ENCODE measurements around the gene DDX10.

The DDX10 gene

GRCh38 chr11:108875134-108875533 is 210.3 kb downstream of the DDX10 start:
- no peaks in the 10 kb centered on the region for H3K9me3 Mint-ChIP-seq
- no peaks in the 10 kb centered on the region for H3K27me3 Mint-ChIP-seq
- ATAC-seq (ENCODE audit: low read depth) (no peak), DNase-seq (ENCODE audit: low spot score in 2 of 2) (no peak)
- no peaks in the 10 kb centered on the region for H3K36me3 Mint-ChIP-seq
- H3K4me3 Mint-ChIP-seq: no peak overlapping the region
- no peaks in the 10 kb centered on the region for H3K4me1 Mint-ChIP-seq
- H3K27ac Mint-ChIP-seq: no peak overlapping the region

- H3K9me3 Mint-ChIP-seq: no peaks in the 10 kb centered on the region
- H3K27me3 Mint-ChIP-seq: no peaks in the 10 kb centered on the region
- no peak overlapping the region for H3K4me3 Mint-ChIP-seq
- ATAC-seq (ENCODE audit: low read depth) (no peak), DNase-seq (ENCODE audit: low spot score in 2 of 2) (no peak)
- no peak overlapping the region for H3K27ac Mint-ChIP-seq
- H3K4me1 Mint-ChIP-seq: peaks cover 5% of the 10 kb centered on the region
- no peaks in the 10 kb centered on the region for H3K36me3 Mint-ChIP-seq
Measured at GRCh38 chr11:108877178-108877577, 212.3 kb downstream of the DDX10 start.

DNA sequence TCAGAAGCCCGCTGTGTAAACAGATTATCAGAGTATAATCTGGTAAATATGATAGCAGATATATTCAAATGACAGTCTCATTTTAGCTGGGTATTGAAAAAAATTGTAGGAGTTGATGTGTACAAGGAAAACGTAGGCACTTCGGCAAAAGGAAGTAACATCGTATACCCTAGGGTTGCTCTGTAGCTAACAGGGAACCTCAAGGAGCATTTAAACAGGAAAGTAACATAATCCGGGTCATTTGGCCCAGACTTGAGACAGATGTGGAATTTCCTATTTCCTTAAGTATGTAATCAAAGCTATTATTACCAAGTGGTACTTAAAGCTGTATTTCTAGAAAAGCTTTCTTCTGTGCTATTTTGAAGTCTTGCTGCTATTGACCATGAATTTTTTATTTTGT is 215.6 kb downstream of the DDX10 start:
- DNase-seq (ENCODE audit: low spot score in 2 of 2) (no peak), ATAC-seq (ENCODE audit: low read depth) (no peak)
- Mint-ChIP-seq H3K9me3 (no peaks in the 10 kb centered on the region), H3K4me1 (peaks cover 5% of the 10 kb centered on the region), H3K27me3 (no peaks in the 10 kb centered on the region), H3K36me3 (no peaks in the 10 kb centered on the region), H3K4me3 (no peak overlapping the region), H3K27ac (no peak overlapping the region)

DNA sequence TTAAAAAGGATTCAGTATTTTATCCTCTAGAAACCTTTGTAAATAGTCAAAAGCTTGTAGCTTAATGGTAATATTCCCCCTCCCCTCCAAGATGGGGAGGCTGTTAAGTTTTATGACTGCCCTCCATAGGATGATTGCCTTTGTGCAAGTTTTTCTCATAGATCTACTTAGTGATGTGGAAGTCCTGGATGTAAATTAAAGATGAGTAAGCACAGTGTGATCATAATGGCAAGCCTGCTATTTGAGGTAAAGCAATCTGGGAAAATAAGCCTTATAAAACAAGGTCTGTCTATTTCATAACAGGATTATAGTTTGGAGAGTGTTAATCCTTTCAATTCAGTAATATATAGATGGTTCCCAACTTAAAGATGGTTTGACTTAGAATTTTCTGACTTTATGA is 216.3 kb downstream of the DDX10 start:
- Mint-ChIP-seq H3K4me3 (no peak overlapping the region), H3K36me3 (no peaks in the 10 kb centered on the region), H3K27me3 (no peaks in the 10 kb centered on the region), H3K4me1 (peaks cover 5% of the 10 kb centered on the region), H3K27ac (no peak overlapping the region), H3K9me3 (no peaks in the 10 kb centered on the region)
- ATAC-seq (ENCODE audit: low read depth) (no peak), DNase-seq (ENCODE audit: low spot score in 2 of 2) (no peak)

DNA sequence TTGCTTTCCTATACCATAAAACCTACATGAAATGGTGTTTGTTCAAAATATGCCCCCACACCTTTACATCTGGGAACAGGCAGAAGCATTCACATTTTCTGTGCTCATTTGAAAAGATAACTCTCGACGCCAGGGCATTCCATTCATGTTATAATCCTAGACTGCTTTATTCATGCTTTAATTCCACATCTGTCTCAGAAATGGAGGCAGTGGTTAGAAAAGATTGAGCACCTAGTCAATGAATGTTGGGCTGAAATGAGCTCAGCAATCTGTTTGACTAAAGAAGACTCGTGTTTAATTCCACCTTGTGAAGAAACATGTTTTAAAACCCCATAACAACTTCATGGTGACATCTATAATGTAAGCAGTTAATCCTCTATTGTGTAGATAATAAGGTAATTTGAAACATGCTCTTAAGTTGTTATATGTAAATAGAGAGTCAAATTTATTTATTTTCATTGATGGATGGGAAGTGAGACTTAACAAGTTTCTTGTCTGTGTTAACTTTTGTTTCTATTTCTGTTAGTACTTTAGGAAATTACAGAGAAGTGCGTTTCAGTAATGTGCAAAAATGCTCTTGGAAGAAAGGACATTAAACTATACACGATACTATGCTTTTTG is 217.5 kb downstream of the DDX10 start:
- DNase-seq (ENCODE audit: low spot score in 2 of 2): no peak
- no peaks in the 10 kb centered on the region for H3K27me3 Mint-ChIP-seq
- peaks cover 1% of the 10 kb centered on the region for H3K36me3 Mint-ChIP-seq
- ATAC-seq (ENCODE audit: low read depth): no peak
- H3K9me3 Mint-ChIP-seq: no peaks in the 10 kb centered on the region
- H3K27ac Mint-ChIP-seq: no peak overlapping the region
- peaks cover 5% of the 10 kb centered on the region for H3K4me1 Mint-ChIP-seq
- no peak overlapping the region for H3K4me3 Mint-ChIP-seq

GRCh38 chr11:108886005-108886659 is 221.3 kb downstream of the DDX10 start:
- Mint-ChIP-seq H3K9me3 (no peaks in the 10 kb centered on the region), H3K27ac (no peak overlapping the region), H3K27me3 (no peaks in the 10 kb centered on the region), H3K4me1 (peaks cover 4% of the 10 kb centered on the region), H3K36me3 (peaks cover 1% of the 10 kb centered on the region), H3K4me3 (no peak overlapping the region)
- ATAC-seq (ENCODE audit: low read depth): no peak
- no peak for DNase-seq (ENCODE audit: low spot score in 2 of 2)

- H3K4me3 Mint-ChIP-seq: no peak overlapping the region
- H3K27ac Mint-ChIP-seq: no peak overlapping the region
- H3K9me3 Mint-ChIP-seq: no peaks in the 10 kb centered on the region
- no peaks in the 10 kb centered on the region for H3K27me3 Mint-ChIP-seq
- ATAC-seq (ENCODE audit: low read depth) (no peak), DNase-seq (ENCODE audit: low spot score in 2 of 2) (no peak)
- peaks cover 1% of the 10 kb centered on the region for H3K36me3 Mint-ChIP-seq
- peaks cover under 1% of the 10 kb centered on the region for H3K4me1 Mint-ChIP-seq
Measured at GRCh38 chr11:108886660-108887009, 221.8 kb downstream of the DDX10 start.

- Mint-ChIP-seq H3K4me3 (no peak overlapping the region), H3K27ac (no peak overlapping the region), H3K9me3 (no peaks in the 10 kb centered on the region), H3K27me3 (no peaks in the 10 kb centered on the region), H3K4me1 (no peaks in the 10 kb centered on the region), H3K36me3 (peaks cover 1% of the 10 kb centered on the region)
- DNase-seq (ENCODE audit: low spot score in 2 of 2) (no peak), ATAC-seq (ENCODE audit: low read depth) (no peak)
Measured at GRCh38 chr11:108887436-108888238, 222.8 kb downstream of the DDX10 start.

DNA sequence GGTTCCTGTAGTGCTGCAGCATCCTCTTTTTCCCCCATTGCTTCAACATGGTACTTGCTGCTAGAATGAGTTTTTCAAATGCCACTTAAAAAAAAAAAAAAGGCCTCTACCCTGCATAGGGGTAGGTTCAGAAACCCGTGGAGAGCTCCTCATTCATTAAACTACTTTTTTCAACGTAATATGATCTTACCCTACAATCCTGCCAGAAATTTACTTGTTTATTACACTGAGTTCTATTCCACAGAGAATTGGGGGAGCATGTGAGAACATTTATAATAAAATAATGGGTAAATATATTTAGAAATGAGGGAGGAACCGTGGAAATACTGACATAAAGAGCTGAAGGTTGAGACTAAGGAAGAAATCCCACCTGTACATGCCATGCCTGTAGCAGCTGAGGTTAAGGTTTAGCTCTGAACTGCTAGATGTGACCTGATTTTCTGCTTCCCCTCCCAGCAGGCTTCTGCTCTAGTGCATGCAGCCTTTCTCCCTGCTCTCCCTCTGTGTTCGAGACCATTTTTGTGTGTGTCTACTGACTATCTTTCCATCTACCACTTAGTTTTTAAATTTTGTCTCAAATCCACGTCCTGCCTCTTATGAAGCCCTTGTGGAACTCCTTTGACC is 225.7 kb downstream of the DDX10 start:
- peaks cover 1% of the 10 kb centered on the region for H3K36me3 Mint-ChIP-seq
- no peaks in the 10 kb centered on the region for H3K27me3 Mint-ChIP-seq
- H3K9me3 Mint-ChIP-seq: no peaks in the 10 kb centered on the region
- H3K4me1 Mint-ChIP-seq: peaks cover under 1% of the 10 kb centered on the region
- DNase-seq (ENCODE audit: low spot score in 2 of 2) (no peak), ATAC-seq (ENCODE audit: low read depth) (no peak)
- H3K27ac Mint-ChIP-seq: no peak overlapping the region
- no peak overlapping the region for H3K4me3 Mint-ChIP-seq

- no peak overlapping the region for H3K27ac Mint-ChIP-seq
Measured at GRCh38 chr11:108891143-108891542, 226.3 kb downstream of the DDX10 start.

DNA sequence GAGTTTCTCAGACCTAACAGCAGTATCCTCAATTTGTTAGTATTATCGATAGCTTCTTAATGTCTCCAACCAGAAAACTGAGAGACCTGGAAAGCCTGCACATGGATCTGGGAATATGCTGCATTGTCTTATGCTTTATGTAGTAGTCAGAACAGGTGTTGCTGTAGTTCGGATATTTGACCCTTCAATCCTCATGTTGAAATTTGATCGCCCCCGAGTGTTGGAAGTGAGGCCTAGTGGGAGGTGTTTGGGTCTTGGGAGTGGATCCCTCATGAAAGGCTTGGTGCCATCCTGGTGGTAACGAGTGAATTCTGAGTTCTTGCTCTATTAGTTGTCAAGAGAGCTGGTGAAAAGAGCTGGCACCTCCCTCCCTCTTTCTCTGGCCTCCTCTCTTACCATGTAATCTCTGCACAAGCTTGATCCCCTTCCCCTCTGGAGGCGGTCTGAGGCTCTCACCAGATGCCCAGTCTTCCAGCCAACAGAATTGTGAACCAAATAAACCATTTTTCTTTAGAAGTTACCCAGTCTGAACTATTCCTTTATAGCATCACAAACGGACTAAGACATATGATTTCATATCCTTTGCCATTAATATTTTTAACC is 227.1 kb downstream of the DDX10 start:
- no peak overlapping the region for H3K4me3 Mint-ChIP-seq
- DNase-seq (ENCODE audit: low spot score in 2 of 2) (no peak), ATAC-seq (ENCODE audit: low read depth) (no peak)
- no peaks in the 10 kb centered on the region for H3K27me3 Mint-ChIP-seq
- H3K9me3 Mint-ChIP-seq: no peaks in the 10 kb centered on the region
- H3K36me3 Mint-ChIP-seq: peaks cover 3% of the 10 kb centered on the region
- H3K27ac Mint-ChIP-seq: peak overlapping the region; percentile 6
- H3K4me1 Mint-ChIP-seq: peaks cover 8% of the 10 kb centered on the region

More at GRCh38 chr11:108891143-108891542, 226.3 kb downstream of the DDX10 start:
- Mint-ChIP-seq H3K9me3 (no peaks in the 10 kb centered on the region), H3K4me3 (no peak overlapping the region), H3K4me1 (peaks cover 6% of the 10 kb centered on the region), H3K27me3 (no peaks in the 10 kb centered on the region), H3K36me3 (peaks cover 1% of the 10 kb centered on the region)
- DNase-seq (ENCODE audit: low spot score in 2 of 2): no peak
- ATAC-seq (ENCODE audit: low read depth): no peak

- H3K4me1 Mint-ChIP-seq: peaks cover 8% of the 10 kb centered on the region
- H3K27me3 Mint-ChIP-seq: no peaks in the 10 kb centered on the region
- H3K4me3 Mint-ChIP-seq: peak overlapping the region; percentile 48
- H3K9me3 Mint-ChIP-seq: peaks cover 2% of the 10 kb centered on the region
- ATAC-seq (ENCODE audit: low read depth) (peak; percentile 94), DNase-seq (ENCODE audit: low spot score in 2 of 2) (peak in 1 of 2 donors; percentile 0)
- peak overlapping the region; percentile 24 for H3K27ac Mint-ChIP-seq
- peaks cover 10% of the 10 kb centered on the region for H3K36me3 Mint-ChIP-seq
Measured at GRCh38 chr11:108895579-108896480, 231.0 kb downstream of the DDX10 start.

DNA sequence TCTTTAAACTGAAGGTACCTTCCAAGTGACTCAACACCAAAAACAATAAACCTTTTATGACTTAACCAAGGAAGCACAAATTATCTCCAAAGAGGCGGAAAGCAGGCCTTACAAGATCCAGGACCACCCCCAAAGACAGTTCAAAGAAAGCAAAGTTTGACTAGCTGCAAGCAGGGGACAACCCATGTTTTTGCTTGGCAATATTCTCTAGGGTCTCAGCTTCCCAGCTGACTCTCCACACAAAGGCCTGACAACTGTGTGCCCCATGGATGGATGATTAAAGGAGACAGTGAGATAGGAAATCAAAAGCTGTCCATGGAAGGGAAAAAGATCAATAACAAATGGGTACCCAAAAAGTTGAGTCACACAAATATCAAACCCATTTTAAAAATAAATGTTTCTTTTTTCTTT is 232.2 kb downstream of the DDX10 start:
- no peak for ATAC-seq (ENCODE audit: low read depth)
- DNase-seq (ENCODE audit: low spot score in 2 of 2): no peak
- no peak overlapping the region for H3K4me3 Mint-ChIP-seq
- no peak overlapping the region for H3K27ac Mint-ChIP-seq
- H3K36me3 Mint-ChIP-seq: peaks cover 10% of the 10 kb centered on the region
- peaks cover 8% of the 10 kb centered on the region for H3K4me1 Mint-ChIP-seq
- peaks cover 2% of the 10 kb centered on the region for H3K9me3 Mint-ChIP-seq
- H3K27me3 Mint-ChIP-seq: no peaks in the 10 kb centered on the region
